ENCODE results near the gene PRDM16. TPM values are rescaled to one million over a fixed set of nuclear protein-coding genes. Genes with fewer than 3 reads are reported as not detected.
A peak's percentile ranks its signal among the peaks of the same experiment; 100 is the strongest.

The PRDM16 gene
- total RNA-seq, 1 donor from 2014 or later = 5.6 TPM

DNA sequence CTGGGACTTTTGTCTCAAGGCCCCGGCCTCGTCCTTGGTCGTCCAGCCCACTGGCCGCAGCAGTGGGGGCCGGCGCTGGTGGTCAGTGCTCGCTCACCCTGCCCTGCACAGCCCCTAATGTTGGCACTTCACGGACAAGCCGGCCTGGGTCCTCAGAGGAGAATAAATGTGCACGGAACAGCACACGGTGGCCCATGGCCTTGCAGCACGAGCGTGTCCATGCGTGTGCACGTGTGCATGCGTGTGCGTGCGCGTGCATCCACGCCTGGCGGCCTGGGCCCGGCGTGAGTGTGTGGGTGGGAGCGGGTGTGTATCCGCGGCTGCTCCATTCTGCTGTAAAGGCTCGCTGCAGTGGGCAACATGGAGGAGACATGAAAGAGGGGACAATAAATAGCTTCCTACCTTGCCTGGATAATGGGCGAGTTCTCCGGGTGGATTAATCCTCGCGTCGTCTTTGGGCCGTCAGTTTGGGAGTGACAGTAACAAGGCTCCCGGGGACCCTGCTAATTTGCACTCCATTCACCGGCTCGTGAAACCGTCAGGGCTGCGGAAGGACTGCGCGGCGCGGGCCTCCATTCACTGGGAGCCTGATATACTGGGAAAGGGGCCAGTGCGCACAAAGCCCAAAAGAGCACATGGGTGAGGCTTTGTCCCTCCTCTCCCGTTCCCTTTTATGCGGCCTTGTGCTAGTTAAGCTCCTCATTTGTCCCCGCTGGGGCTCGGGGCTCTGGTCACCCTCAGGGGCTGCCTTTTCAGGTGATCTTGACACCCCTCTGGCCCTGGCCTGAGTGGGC, 142.8 kb downstream of the PRDM16 start:
- TF ChIP-seq, protein P1, sequence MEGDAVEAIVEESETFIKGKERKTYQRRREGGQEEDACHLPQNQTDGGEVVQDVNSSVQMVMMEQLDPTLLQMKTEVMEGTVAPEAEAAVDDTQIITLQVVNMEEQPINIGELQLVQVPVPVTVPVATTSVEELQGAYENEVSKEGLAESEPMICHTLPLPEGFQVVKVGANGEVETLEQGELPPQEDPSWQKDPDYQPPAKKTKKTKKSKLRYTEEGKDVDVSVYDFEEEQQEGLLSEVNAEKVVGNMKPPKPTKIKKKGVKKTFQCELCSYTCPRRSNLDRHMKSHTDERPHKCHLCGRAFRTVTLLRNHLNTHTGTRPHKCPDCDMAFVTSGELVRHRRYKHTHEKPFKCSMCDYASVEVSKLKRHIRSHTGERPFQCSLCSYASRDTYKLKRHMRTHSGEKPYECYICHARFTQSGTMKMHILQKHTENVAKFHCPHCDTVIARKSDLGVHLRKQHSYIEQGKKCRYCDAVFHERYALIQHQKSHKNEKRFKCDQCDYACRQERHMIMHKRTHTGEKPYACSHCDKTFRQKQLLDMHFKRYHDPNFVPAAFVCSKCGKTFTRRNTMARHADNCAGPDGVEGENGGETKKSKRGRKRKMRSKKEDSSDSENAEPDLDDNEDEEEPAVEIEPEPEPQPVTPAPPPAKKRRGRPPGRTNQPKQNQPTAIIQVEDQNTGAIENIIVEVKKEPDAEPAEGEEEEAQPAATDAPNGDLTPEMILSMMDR (IDR thresholded peaks at IDR 0.05; ENCODE audit: insufficient read depth, low read length, poor library complexity, severe bottlenecking) = no peak
- Histone ChIP-seq H3K27me3 (ENCODE audit: control insufficient read depth, insufficient read depth, low read length) (peaks cover 34% of the 10 kb centered on the region), H3K36me3 (ENCODE audit: control insufficient read depth, insufficient read depth, low read length) (no peaks in the 10 kb centered on the region), H3K4me3 (ENCODE audit: low read depth, low read length) (no peak overlapping the region)
- no peak for DNase-seq (ENCODE audit: low read depth)

DNA sequence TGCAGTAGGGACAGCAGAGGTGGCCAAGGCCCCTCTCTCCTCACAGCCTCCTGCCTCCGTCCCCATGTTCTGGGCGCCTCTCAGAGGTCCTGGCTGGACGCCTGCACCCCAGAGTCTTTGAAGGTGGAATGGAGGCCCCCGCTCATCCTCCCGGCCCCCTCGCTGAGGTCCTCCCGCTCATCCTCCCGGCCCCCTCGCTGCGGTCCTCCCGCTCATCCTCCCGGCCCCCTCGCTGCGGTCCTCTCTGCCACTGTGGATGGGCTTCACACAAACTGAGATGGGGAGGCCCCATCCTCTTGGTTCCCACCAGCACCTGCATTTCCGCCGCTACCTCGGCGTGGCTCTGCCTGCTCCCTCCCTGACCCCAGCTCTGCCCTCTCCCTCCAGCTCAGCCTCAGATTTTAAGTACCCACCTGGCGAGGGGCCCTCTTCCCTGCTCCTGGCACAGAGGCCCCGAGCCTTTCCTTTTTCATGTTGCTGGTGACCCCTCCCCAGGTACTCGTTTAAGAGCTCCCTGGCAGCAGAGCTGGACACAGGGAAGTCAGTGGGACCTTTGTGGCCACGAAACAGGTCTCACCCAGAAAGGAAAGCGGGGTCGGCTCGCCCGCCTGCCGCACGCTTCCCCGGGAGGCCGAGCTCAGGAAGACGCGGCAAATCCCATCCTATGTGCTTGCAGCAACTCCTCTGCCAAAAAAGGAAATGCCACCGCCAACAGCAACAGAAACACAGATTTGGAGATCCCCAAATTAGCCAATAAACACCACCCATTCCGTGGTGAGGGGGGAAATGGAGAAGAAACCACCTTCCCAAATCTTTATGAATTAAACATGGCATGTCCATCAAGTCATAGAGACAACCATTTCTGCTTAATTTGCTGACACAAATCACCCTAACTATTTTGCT, 143.7 kb downstream of the PRDM16 start:
- TF ChIP-seq, protein P1 (IDR thresholded peaks at IDR 0.05; ENCODE audit: insufficient read depth, low read length, poor library complexity, severe bottlenecking) = no peak
- no peak for DNase-seq (ENCODE audit: low read depth)
- Histone ChIP-seq H3K36me3 (ENCODE audit: control insufficient read depth, insufficient read depth, low read length) (no peaks in the 10 kb centered on the region), H3K4me3 (ENCODE audit: low read depth, low read length) (no peak overlapping the region), H3K27me3 (ENCODE audit: control insufficient read depth, insufficient read depth, low read length) (peaks cover 41% of the 10 kb centered on the region)

DNA sequence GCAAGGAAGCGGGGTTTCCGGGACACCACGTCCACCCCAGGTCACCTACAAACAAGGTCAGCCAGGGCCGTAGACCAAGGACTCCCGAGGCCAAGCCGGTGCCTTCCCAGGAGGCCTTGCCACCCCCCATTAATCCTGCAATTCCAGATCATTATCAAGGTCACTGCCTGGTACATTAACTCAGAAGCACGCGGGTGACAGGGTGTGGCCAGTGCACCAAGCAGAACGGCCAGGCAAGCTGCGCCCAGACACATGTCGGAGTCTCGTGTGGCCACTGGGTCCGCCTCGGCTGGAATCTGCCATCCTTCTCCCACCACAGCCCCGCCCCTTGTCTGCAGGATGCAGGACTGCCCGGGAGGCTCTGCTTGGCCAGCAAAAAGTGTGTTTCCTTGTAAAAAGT, 144.7 kb downstream of the PRDM16 start:
- peak; percentile 48 for DNase-seq (ENCODE audit: low read depth)
- peaks cover 46% of the 10 kb centered on the region for H3K27me3 ChIP-seq (ENCODE audit: control insufficient read depth, insufficient read depth, low read length)
- H3K36me3 ChIP-seq (ENCODE audit: control insufficient read depth, insufficient read depth, low read length) = no peaks in the 10 kb centered on the region
- no peak overlapping the region for H3K4me3 ChIP-seq (ENCODE audit: low read depth, low read length)
- TF ChIP-seq, protein P1 (IDR thresholded peaks at IDR 0.05; ENCODE audit: insufficient read depth, low read length, poor library complexity, severe bottlenecking) = no peak

DNA sequence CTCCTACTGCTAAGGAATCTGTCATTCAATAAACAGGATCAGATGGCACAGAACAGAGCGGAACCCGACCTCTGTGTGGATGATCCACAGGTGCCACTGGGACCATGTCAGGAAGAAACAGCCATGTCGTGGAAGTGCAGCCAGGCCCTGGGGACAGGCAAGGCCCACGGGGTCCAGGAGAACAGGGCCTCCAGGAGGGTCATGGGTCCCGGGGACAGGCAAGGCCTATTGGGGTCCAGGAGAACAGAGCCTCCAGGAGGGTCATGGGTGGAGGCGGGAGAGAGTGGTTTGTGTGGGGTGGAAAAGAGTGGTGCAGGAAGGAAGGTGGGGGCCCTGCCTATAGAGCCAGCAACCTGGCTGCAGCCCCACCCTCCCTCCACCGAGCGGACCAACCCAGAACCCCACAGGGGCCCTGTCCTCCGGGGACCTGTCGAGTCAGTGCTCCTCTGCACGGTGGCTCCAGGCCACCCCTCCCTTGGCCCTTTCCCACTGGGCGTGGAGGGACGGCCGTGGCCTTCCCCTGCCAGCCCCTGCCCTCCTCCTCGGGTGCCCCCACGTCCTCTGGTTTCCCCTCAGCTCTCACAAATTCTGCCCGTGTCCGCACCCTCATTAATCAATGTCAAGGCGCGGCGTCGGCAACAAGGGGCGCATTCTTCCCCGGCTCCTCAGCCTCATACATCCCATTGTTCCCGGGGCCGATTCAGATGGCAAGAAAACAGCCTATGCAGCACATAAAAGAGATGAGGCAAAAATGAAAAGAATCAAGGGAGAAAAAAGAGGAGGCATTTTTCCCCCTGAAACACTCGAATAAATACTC, 146.4 kb downstream of the PRDM16 start:
- TF ChIP-seq, protein P1 (IDR thresholded peaks at IDR 0.05; ENCODE audit: insufficient read depth, low read length, poor library complexity, severe bottlenecking) = no peak
- no peaks in the 10 kb centered on the region for H3K36me3 ChIP-seq (ENCODE audit: control insufficient read depth, insufficient read depth, low read length)
- H3K27me3 ChIP-seq (ENCODE audit: control insufficient read depth, insufficient read depth, low read length) = peaks cover 48% of the 10 kb centered on the region

DNA sequence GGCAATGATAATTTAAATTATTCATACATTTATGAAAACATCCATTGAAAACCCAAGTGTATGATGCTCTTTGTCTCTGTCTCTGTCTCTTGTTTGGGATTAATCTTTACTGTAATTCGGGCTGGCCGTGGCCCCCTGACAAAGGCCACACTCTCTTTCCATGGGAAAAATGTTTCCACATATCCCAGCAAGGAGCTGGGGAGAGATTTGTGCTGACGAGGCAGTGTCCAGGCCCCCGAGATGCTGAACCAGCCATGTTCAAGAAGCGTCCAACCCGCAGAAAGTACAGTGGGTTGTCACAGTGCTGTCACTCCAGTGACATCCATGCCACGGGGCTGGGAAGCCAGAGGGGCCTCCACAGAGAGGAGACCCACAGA, 147.0 kb downstream of the PRDM16 start:
- Histone ChIP-seq H3K36me3 (ENCODE audit: control insufficient read depth, insufficient read depth, low read length) (no peaks in the 10 kb centered on the region), H3K4me3 (ENCODE audit: low read depth, low read length) (no peak overlapping the region), H3K27me3 (ENCODE audit: control insufficient read depth, insufficient read depth, low read length) (peaks cover 50% of the 10 kb centered on the region)
- TF ChIP-seq, protein P1 (IDR thresholded peaks at IDR 0.05; ENCODE audit: insufficient read depth, low read length, poor library complexity, severe bottlenecking) = no peak
- no peak for DNase-seq (ENCODE audit: low read depth)

More for the DNA sequence above, 146.4 kb downstream of the PRDM16 start:
- no peak overlapping the region for H3K4me3 ChIP-seq (ENCODE audit: low read depth, low read length)
- DNase-seq (ENCODE audit: low read depth) = no peak

Data from kidney epithelial cell (primary cell).